ENCODE measurements around the gene TLL1. TPM values are rescaled to one million over a fixed set of nuclear protein-coding genes. Genes with fewer than 3 reads are reported as not detected.

TLL1 gene
- total RNA-seq, 1 experiment from 2014 or later, result 0.41 TPM

- ATAC-seq (no peak), DNase-seq (ENCODE audit: low read depth, low spot score) (no peak)
- CTCF ChIA-PET, result no interaction called here
- POLR2A ChIA-PET, result no interaction called here
- Histone ChIP-seq H3K9me3 (ENCODE audit: control insufficient read depth, insufficient read depth, low read depth, low read length) (no peaks in the 10 kb centered on the region), H3K36me3 (ENCODE audit: control insufficient read depth, insufficient read depth, low read length) (no peaks in the 10 kb centered on the region), H3K27ac (ENCODE audit: low read length) (no peak overlapping the region), H3K4me3 (ENCODE audit: low read depth in 2 of 2, low read length in 2 of 2) (no peak overlapping the region), H3K4me1 (ENCODE audit: control insufficient read depth, insufficient read depth, low read length) (no peaks in the 10 kb centered on the region), H3K27me3 (ENCODE audit: control insufficient read depth, insufficient read depth, low read length) (no peaks in the 10 kb centered on the region)
- TF ChIP-seq POLR2AphosphoS5 (IDR thresholded peaks at IDR 0.05; ENCODE audit: low read depth, low read length) (no peak), SIN3A (IDR thresholded peaks at IDR 0.05; ENCODE audit: borderline replicate concordance, insufficient read depth, low read depth, low read length) (no peak), TCF7L2 (IDR thresholded peaks at IDR 0.05; ENCODE audit: low read depth, low read length) (no peak), CTCF (IDR thresholded peaks at IDR 0.05) (no peak)
- TF ChIP-seq, protein P1, sequence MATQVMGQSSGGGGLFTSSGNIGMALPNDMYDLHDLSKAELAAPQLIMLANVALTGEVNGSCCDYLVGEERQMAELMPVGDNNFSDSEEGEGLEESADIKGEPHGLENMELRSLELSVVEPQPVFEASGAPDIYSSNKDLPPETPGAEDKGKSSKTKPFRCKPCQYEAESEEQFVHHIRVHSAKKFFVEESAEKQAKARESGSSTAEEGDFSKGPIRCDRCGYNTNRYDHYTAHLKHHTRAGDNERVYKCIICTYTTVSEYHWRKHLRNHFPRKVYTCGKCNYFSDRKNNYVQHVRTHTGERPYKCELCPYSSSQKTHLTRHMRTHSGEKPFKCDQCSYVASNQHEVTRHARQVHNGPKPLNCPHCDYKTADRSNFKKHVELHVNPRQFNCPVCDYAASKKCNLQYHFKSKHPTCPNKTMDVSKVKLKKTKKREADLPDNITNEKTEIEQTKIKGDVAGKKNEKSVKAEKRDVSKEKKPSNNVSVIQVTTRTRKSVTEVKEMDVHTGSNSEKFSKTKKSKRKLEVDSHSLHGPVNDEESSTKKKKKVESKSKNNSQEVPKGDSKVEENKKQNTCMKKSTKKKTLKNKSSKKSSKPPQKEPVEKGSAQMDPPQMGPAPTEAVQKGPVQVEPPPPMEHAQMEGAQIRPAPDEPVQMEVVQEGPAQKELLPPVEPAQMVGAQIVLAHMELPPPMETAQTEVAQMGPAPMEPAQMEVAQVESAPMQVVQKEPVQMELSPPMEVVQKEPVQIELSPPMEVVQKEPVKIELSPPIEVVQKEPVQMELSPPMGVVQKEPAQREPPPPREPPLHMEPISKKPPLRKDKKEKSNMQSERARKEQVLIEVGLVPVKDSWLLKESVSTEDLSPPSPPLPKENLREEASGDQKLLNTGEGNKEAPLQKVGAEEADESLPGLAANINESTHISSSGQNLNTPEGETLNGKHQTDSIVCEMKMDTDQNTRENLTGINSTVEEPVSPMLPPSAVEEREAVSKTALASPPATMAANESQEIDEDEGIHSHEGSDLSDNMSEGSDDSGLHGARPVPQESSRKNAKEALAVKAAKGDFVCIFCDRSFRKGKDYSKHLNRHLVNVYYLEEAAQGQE (IDR thresholded peaks at IDR 0.05; ENCODE audit: insufficient read depth in 1 of 2, low read depth in 2 of 2, low read length in 1 of 2), result no peak
- in situ Hi-C loops (cut with HindIII; ENCODE audit: low pct_unique_long_range_greater_than_20kb, low sequenced_read_pairs), result no loop called here
- intact Hi-C loops (cut with micrococcal nuclease; ENCODE audit: unreplicated experiment), result no loop called here
- BruUV-seq (replicated peaks), result no TSS peak
These were observed 171.8 kb downstream of the TLL1 start for GRCh38 chr4:166044871-166045270.

DNA sequence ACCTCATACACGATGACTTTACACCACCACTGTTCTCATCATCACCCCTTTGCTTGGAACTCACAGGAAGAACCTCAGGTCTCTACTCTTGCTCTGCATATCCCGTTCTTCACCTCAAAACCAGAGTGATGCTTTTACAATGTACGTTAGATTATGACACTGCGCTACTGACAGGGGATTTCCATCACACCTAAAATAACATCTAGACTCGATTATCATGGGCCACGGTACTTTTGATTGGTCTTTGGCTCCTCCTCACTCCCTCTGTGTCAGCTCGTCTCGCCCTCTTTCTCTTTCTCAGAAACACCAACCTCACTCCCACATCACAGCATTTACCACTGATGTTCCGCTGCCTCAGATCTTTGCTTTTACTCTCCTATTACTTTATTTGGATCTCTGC, 172.4 kb downstream of the TLL1 start:
- Histone ChIP-seq H3K9me3 (ENCODE audit: control insufficient read depth, insufficient read depth, low read depth, low read length) (no peaks in the 10 kb centered on the region), H3K4me3 (ENCODE audit: low read depth in 2 of 2, low read length in 2 of 2) (no peak overlapping the region), H3K36me3 (ENCODE audit: control insufficient read depth, insufficient read depth, low read length) (no peaks in the 10 kb centered on the region), H3K4me1 (ENCODE audit: control insufficient read depth, insufficient read depth, low read length) (no peaks in the 10 kb centered on the region), H3K27ac (ENCODE audit: low read length) (no peak overlapping the region), H3K27me3 (ENCODE audit: control insufficient read depth, insufficient read depth, low read length) (no peaks in the 10 kb centered on the region)
- no peak for TF ChIP-seq POLR2AphosphoS5 (IDR thresholded peaks at IDR 0.05; ENCODE audit: low read depth, low read length)
- TF ChIP-seq SIN3A (IDR thresholded peaks at IDR 0.05; ENCODE audit: borderline replicate concordance, insufficient read depth, low read depth, low read length), result no peak
- TF ChIP-seq CTCF (IDR thresholded peaks at IDR 0.05), result no peak
- TF ChIP-seq, protein P1 (IDR thresholded peaks at IDR 0.05; ENCODE audit: insufficient read depth in 1 of 2, low read depth in 2 of 2, low read length in 1 of 2), result no peak
- TF ChIP-seq TCF7L2 (IDR thresholded peaks at IDR 0.05; ENCODE audit: low read depth, low read length), result no peak
- CTCF ChIA-PET, result no interaction called here
- intact Hi-C loops (cut with micrococcal nuclease; ENCODE audit: unreplicated experiment), result no loop called here
- ATAC-seq, result no peak
- POLR2A ChIA-PET, result no interaction called here
- DNase-seq (ENCODE audit: low read depth, low spot score), result no peak
- in situ Hi-C loops (cut with HindIII; ENCODE audit: low pct_unique_long_range_greater_than_20kb, low sequenced_read_pairs), result no loop called here
- BruUV-seq (replicated peaks), result no TSS peak

All from Panc1 (cell line).